ENCODE measurements around the gene SLC32A1.

Gene SLC32A1

DNA sequence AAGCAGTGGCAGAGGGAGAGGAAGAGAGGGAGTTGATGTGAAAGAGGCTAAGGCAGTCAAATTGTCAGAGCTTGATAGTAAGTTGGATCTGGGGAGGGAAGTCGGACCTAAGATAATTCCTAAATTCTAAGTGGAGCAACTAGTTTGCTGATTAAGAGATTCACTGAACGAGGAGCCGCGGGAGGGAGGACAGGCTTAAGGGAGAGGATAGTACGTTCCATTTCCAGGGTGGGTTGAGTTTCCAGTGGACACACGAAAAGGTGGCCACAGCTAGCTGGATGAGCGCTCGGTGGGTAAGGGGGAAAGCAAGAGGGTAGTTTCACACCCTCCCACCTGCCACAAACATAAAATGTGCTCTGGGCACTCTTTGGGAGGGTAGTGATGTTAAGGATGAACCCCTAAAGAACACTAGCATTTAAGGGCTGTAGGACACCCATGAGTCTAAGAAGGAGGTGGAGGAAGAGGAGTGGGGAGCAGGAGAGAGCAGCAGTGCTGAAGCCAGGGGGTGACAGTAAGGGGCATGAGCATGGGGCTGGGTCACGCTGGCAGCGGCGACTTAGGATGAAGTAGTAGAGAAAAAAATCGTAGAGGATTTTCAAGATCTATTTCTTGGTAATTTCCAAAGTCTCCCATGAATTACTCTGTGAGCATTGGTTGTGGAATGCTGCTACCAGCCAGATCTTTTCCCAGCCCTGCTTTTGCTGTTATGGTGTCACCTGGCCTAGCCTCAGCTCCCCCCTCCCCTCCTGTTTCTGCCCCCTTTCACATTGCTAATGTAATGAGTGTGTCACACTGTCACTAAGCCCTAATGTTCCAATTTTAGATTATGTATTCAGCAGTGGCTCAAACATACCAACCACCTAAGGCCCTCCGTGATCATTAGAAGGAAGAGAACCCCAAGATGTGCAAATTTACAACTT lies 45.4 kb downstream of the SLC32A1 start:
- TF ChIP-seq CTCF (conservative IDR thresholded peaks at IDR 0.05): no peak

DNA sequence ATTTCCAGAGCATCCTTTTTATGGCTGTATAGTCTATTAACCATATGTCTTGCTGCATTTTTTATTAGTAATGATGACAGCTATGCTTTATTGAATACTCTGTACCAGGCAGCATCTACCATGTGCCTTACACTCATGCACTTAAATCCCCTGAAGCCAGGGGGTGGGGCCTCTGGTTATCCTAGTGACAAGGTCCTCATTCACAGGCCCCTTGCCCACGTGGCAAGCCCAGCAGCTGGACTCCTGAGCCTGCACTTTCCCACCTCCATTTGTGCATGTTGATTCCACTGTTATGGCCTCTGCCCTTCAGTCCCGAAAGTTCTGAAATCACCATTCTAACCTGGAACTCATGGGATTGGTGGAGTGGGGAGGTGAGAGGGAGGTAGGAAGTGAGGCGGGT lies 46.3 kb downstream of the SLC32A1 start:
- no peak for TF ChIP-seq CTCF (conservative IDR thresholded peaks at IDR 0.05)
- no peak overlapping the region for H3K27ac ChIP-seq

More for the DNA sequence above, 45.4 kb downstream of the SLC32A1 start:
- H3K27ac ChIP-seq: no peak overlapping the region

DNA sequence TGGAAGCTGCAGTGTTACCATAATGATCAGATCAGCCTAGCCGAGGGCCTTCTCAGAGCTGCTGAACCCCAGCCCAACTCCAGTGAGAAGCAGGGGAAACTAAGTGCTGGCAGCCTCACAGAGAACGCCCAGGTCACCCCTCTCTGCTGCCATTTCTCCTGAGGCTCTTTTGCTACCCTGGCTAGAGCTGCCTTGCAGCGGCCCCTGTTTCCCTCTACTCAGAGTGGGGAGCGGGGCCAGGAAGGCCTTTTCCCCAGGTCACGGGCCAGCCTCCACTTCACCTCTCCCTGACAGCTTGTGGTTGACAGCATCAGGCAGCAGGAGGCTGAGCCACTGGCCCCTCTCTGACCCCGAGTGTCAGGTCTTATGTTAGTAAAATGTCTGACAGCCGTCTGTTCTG lies 46.7 kb downstream of the SLC32A1 start:
- no peak for TF ChIP-seq CTCF (conservative IDR thresholded peaks at IDR 0.05)
- no peak overlapping the region for H3K27ac ChIP-seq

DNA sequence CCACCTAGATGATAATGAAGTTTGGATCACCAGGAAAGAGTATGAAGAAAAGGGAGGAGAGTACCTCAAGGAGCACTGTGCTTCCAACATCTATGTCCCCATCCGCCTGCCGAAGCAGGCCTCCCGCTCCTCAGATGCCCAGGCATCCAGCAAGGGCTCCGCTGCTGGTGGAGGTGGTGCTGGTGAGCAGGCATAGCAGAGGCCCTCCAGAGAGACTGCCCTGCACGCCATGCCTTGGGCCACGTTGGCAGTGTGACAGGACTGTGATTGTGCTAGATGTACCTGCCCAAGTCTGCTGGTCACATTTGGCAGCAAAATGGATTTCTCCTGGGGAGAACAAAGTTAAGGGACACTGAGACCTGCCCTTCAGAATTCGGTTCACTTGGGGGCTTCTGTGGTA lies 47.3 kb downstream of the SLC32A1 start:
- no peak overlapping the region for H3K27ac ChIP-seq
- no peak for TF ChIP-seq CTCF (conservative IDR thresholded peaks at IDR 0.05)

GRCh38 chr20:38774167-38774566 lies 49.9 kb downstream of the SLC32A1 start:
- H3K27ac ChIP-seq: no peak overlapping the region
- TF ChIP-seq CTCF (conservative IDR thresholded peaks at IDR 0.05): no peak

- no peak overlapping the region for H3K27ac ChIP-seq
- no peak for TF ChIP-seq CTCF (conservative IDR thresholded peaks at IDR 0.05)
Observed at GRCh38 chr20:38776363-38776762, 52.1 kb downstream of the SLC32A1 start.

All from VCaP (cell line).